H1 (cell line): ENCODE measurements around the gene SCN10A. TPM values are rescaled to one million over a fixed set of nuclear protein-coding genes. Genes with fewer than 3 reads are reported as not detected.

Experiments
- CTCF ChIA-PET: fragments of 300-600 bp; sonication (Branson Sonifier 250); formaldehyde crosslinking; loops from one replicate; lab custom pipeline; 2021; ENCODE audit not compliant: partially characterized antibody; lab: Charles Lee
- POLR2A ChIA-PET: fragments of 300-600 bp; sonication (Branson Sonifier 250); formaldehyde crosslinking; loops from one replicate; lab custom pipeline; 2021; ENCODE audit warnings: inconsistent platforms; ENCODE audit not compliant: partially characterized antibody; lab: Charles Lee
- DNase-seq, 2 experiments: peaks; one replicate each; pipeline versions ENCODE4 v3.0.0 to v3.0.0-alpha.2; 2010 to 2022; ENCODE audit warnings: low spot score in 2 of 2, low read depth in 1 of 2, mixed read lengths in 1 of 2
- FAIRE-seq: peaks from 2 replicates; lab custom pipeline; 2011; peaks lifted over from hg19 to GRCh38; lab: Jason Lieb, UNC
- H2AFZ ChIP-seq: 2 replicates; pipeline ENCODE4 v1.8.1; 2012; ENCODE audit warnings: low read length, inconsistent platforms
- H2AK5ac ChIP-seq: 2 replicates; pipeline ENCODE4 v1.6.1; 2013; ENCODE audit warnings: low read depth, low read length
- H2BK120ac ChIP-seq: replicated peaks from 2 replicates; pipeline ENCODE3; 2013; ENCODE audit warnings: low read depth, low read length, inconsistent platforms
- H2BK12ac ChIP-seq: 2 replicates; pipeline ENCODE4 v1.6.1; 2013; ENCODE audit warnings: low read depth, low read length
- H2BK15ac ChIP-seq: 2 replicates; pipeline ENCODE4 v1.6.1; 2013; ENCODE audit warnings: low read length
- H2BK20ac ChIP-seq: 2 replicates; pipeline ENCODE4 v1.6.1; 2013; ENCODE audit warnings: low read length
- H2BK5ac ChIP-seq: 2 replicates; pipeline ENCODE4 v1.6.1; 2013; ENCODE audit warnings: low read depth, low read length
- H3K14ac ChIP-seq: 2 replicates; pipeline ENCODE4 v1.6.1; 2013; ENCODE audit warnings: inconsistent platforms; ENCODE audit not compliant: insufficient read length
- H3K18ac ChIP-seq: 2 replicates; pipeline ENCODE4 v1.6.1; 2013; ENCODE audit warnings: low read length; ENCODE audit errors: extremely low read depth
- H3K23ac ChIP-seq: 2 replicates; pipeline ENCODE4 v1.6.1; 2013; ENCODE audit warnings: inconsistent platforms; ENCODE audit not compliant: insufficient read length
- H3K23me2 ChIP-seq: 2 replicates; pipeline ENCODE4 v1.6.1; 2013; ENCODE audit warnings: low read depth, low read length
- H3K27ac ChIP-seq: 2 replicates; pipeline ENCODE4 v1.6.1; 2011; ENCODE audit warnings: low read depth, low read length, inconsistent platforms
- H3K27me3 ChIP-seq, 4 experiments: replicated peaks in 1 of 4; 1 replicate in 1 of 4; 2 replicates in 3 of 4; pipeline versions ENCODE4 v1.6.1 to v1.8.1; 2011 to 2013; ENCODE audit warnings: low read length in 3 of 4, mild to moderate bottlenecking in 3 of 4, inconsistent platforms in 2 of 4, mixed read lengths in 2 of 4, moderate library complexity in 1 of 4; ENCODE audit not compliant: control insufficient read depth in 3 of 4, insufficient read depth in 3 of 4; ENCODE audit errors: extremely low read depth in 1 of 4
- H3K36me3 ChIP-seq, 4 experiments: 2 replicates each; pipeline versions ENCODE4 v1.6.1 to v1.8.1; 2011 to 2013; ENCODE audit warnings: mild to moderate bottlenecking in 4 of 4, low read length in 3 of 4, moderate library complexity in 2 of 4, control low read depth in 1 of 4, inconsistent platforms in 1 of 4; ENCODE audit not compliant: insufficient read depth in 4 of 4, control insufficient read depth in 2 of 4
- H3K4ac ChIP-seq: replicated peaks from 2 replicates; pipeline ENCODE3; 2013; ENCODE audit warnings: low read length, low read depth, mixed read lengths, inconsistent platforms; ENCODE audit not compliant: insufficient read length
- H3K4me1 ChIP-seq, 4 experiments: replicated peaks in 1 of 4; 1 replicate in 1 of 4; 2 replicates in 3 of 4; pipeline versions ENCODE4 v1.6.1 to v1.8.1; 2011 to 2013; ENCODE audit warnings: low read length in 3 of 4, inconsistent platforms in 2 of 4, mixed read lengths in 1 of 4; ENCODE audit not compliant: insufficient read depth in 4 of 4, control insufficient read depth in 3 of 4
- H3K4me2 ChIP-seq, 2 experiments: 2 replicates each; pipeline versions ENCODE4 v1.6.1 to v1.8.1; 2011 to 2013; ENCODE audit warnings: low read depth in 2 of 2, low read length in 2 of 2, control low read depth in 1 of 2, inconsistent platforms in 1 of 2, mild to moderate bottlenecking in 1 of 2; ENCODE audit not compliant: insufficient read depth in 1 of 2
- H3K4me3 ChIP-seq, 4 experiments: fragments of 200-600, 300-600 bp in 1 of 4; sonication (generic), shearing (Covaris generic), sonication (Bioruptor Twin) in 1 of 4; 2 replicates each; pipeline versions ENCODE4 v1.5.1 to v1.8.1; 2011 to 2016; ENCODE audit warnings: low read length in 4 of 4, low read depth in 3 of 4, control low read depth in 2 of 4, inconsistent platforms in 2 of 4, mild to moderate bottlenecking in 2 of 4, mixed read lengths in 1 of 4, moderate library complexity in 1 of 4; ENCODE audit not compliant: insufficient read depth in 2 of 4; ENCODE audit errors: extremely low read depth in 1 of 4
- H3K56ac ChIP-seq: replicated peaks from 2 replicates; pipeline ENCODE3; 2013; ENCODE audit warnings: low read depth, mild to moderate bottlenecking, mixed read lengths, low read length, inconsistent platforms; ENCODE audit not compliant: insufficient read length
- H3K79me1 ChIP-seq: 2 replicates; pipeline ENCODE4 v1.6.1; 2013; ENCODE audit warnings: low read depth, low read length, control low read depth
- H3K79me2 ChIP-seq, 2 experiments: 2 replicates each; pipeline versions ENCODE4 v1.6.1 to v1.8.1; 2012 to 2013; ENCODE audit warnings: low read length in 2 of 2, mild to moderate bottlenecking in 2 of 2, inconsistent platforms in 1 of 2; ENCODE audit not compliant: insufficient read depth in 2 of 2, control insufficient read depth in 1 of 2
- H3K9ac ChIP-seq, 4 experiments: replicated peaks in 1 of 4; 1 replicate in 1 of 4; 2 replicates in 3 of 4; pipeline versions ENCODE4 v1.6.1 to v1.8.1; 2011 to 2013; ENCODE audit warnings: low read depth in 3 of 4, low read length in 3 of 4, control low read depth in 2 of 4, mild to moderate bottlenecking in 2 of 4, moderate library complexity in 2 of 4, inconsistent platforms in 1 of 4; ENCODE audit errors: extremely low read depth in 1 of 4
- H3K9me3 ChIP-seq, 2 experiments: 2 replicates each; pipeline versions ENCODE4 v1.6.1 to v1.8.1; 2012 to 2013; ENCODE audit warnings: mild to moderate bottlenecking in 2 of 2, moderate library complexity in 2 of 2, control low read depth in 1 of 2, inconsistent platforms in 1 of 2, low read depth in 1 of 2, low read length in 1 of 2, mixed read lengths in 1 of 2; ENCODE audit not compliant: insufficient read depth in 2 of 2
- H4K20me1 ChIP-seq, 2 experiments: replicated peaks in 1 of 2; 2 replicates each; pipeline versions ENCODE3 to v1.8.1; 2011 to 2013; ENCODE audit warnings: inconsistent platforms in 2 of 2, low read length in 2 of 2, mild to moderate bottlenecking in 1 of 2; ENCODE audit not compliant: insufficient read depth in 2 of 2, control insufficient read depth in 1 of 2
- H4K5ac ChIP-seq: 2 replicates; pipeline ENCODE4 v1.6.1; 2013; ENCODE audit warnings: low read length, low read depth, mixed read lengths, inconsistent platforms; ENCODE audit not compliant: insufficient read length
- H4K8ac ChIP-seq: 2 replicates; pipeline ENCODE4 v1.8.0; 2013; ENCODE audit warnings: mild to moderate bottlenecking, moderate library complexity, low read length, inconsistent platforms; ENCODE audit not compliant: insufficient read depth; ENCODE audit errors: extremely low read depth
- H4K91ac ChIP-seq: replicated peaks from 2 replicates; pipeline ENCODE3; 2013; ENCODE audit warnings: low read length, mixed read lengths, inconsistent platforms; ENCODE audit not compliant: insufficient read length
- BCL11A ChIP-seq, 2 experiments: IDR thresholded peaks; one replicate each; pipeline ENCODE4 v1.6.1; 2011; ENCODE audit warnings: low read depth in 2 of 2, low read length in 2 of 2, mild to moderate bottlenecking in 2 of 2
- CTBP2 ChIP-seq: IDR thresholded peaks from 2 replicates; pipeline ENCODE4 v1.7.0; 2011; ENCODE audit warnings: borderline replicate concordance, mild to moderate bottlenecking, moderate library complexity, mixed read lengths, low read length; ENCODE audit not compliant: insufficient read depth, insufficient read length
- SP2 ChIP-seq: IDR thresholded peaks from 2 replicates; pipeline ENCODE4 v1.6.1; 2012; ENCODE audit warnings: mild to moderate bottlenecking, low read length, inconsistent platforms
- polyA plus RNA-seq, 7 experiments: library from polyadenylated mRNA; depleted of rRNA in 3 of 7; stranded (reverse) in 5 of 7; unstranded in 2 of 7; fragments of >200 nt in 5 of 7; fragments of 200-250 nt in 2 of 7; gene quantifications; 1 replicate in 5 of 7; 2 replicates in 1 of 7; 4 replicates in 1 of 7; pipeline versions ENCODE4 v1.2.1 to v1.2.3, GENCODE V29; 2011 to 2013; ENCODE audit warnings: missing spikeins in 2 of 7, mixed read lengths in 2 of 7
- total RNA-seq: library from RNA; stranded (reverse); fragmentation: NEBNext Ultra II Directional; extraction: Animal tissue kit (Norgen Biotek cat#: 25700); gene quantifications from 2 replicates; pipeline ENCODE4 v1.2.1, GENCODE V29; 2021

Gene SCN10A
- total and polyA plus RNA-seq, 2 of the 8 experiments (the other 6 are each of a cell fraction or from before 2014, with no cell fraction given), result not detected

DNA sequence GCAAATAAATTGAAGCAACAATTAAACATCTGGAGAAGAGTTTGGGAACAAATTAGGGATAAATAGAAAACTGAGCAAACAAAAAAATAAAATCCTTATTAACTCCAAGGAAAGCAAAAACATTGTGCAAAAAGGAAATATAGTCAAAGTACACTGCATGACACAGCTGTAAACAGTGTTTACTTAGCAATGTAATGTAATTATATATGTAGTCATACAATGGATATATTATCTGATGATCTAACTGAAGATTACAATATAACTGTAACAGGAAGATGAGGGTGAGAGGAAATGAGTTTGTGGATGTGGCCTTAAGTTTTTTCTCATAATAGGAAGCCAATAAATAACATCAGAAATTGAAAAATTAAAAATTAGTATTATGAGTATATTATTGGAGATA lies 42.5 kb downstream of the SCN10A start:
- Histone ChIP-seq H3K27ac (no peak overlapping the region), H4K20me1 (no peaks in the 10 kb centered on the region), H2BK120ac (no peak overlapping the region), H2BK20ac (no peak overlapping the region), H3K4me2 (no peak overlapping the region), H3K79me2 (no peaks in the 10 kb centered on the region), H3K79me1 (no peaks in the 10 kb centered on the region), H3K9ac (no peak overlapping the region), H2AFZ (no peak overlapping the region), H3K4me1 (no peaks in the 10 kb centered on the region; a peak in 1 of 7 replicates), H3K36me3 (no peaks in the 10 kb centered on the region), H3K27me3 (no peaks in the 10 kb centered on the region), H3K14ac (no peak overlapping the region), H4K91ac (no peak overlapping the region), H4K8ac (no peak overlapping the region), H4K5ac (no peak overlapping the region), H2BK15ac (no peak overlapping the region), H3K18ac (no peak overlapping the region), H2BK12ac (no peak overlapping the region), H3K23ac (no peak overlapping the region), H3K4ac (no peak overlapping the region), H2BK5ac (no peak overlapping the region), H3K56ac (no peak overlapping the region), H2AK5ac (no peak overlapping the region), H3K4me3 (no peak overlapping the region), H3K9me3 (no peaks in the 10 kb centered on the region), H3K23me2 (no peaks in the 10 kb centered on the region)
- no peak for TF ChIP-seq SP2
- TF ChIP-seq BCL11A (IDR thresholded peaks at IDR 0.05; ENCODE audit: low read depth in 2 of 2, low read length in 2 of 2), result no peak
- TF ChIP-seq CTBP2, result no peak
- CTCF ChIA-PET, result interaction anchor here (0.7 to 1.3 kb wide), 2 partner anchors 9 to 226 kb away, joined by 3 read pairs; no protein-coding TSS in a partner anchor
- POLR2A ChIA-PET, result no interaction called here
- FAIRE-seq, result no peak
- no peak for DNase-seq
